ENCODE results near the gene REG4.

DNA sequence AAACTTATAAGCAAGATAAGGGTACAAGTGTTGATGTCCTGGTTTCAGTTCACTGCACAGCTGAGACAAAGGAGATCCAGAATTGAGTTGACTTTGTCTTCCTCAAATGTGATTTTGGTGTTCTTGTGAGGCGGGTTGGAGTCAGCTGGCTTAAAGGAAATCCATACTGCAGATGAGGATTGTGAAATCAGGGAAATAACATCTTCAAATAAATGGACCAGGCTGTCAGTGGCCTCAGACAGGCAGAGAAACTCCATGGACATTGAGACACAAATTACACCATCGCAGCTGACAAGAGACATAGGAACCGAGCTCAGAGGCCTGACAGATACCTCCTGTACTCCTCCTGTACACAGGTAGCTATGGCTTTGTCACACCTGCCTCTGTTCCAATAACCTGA is 27.0 kb upstream of the REG4 start:
- TF ChIP-seq, protein P1, sequence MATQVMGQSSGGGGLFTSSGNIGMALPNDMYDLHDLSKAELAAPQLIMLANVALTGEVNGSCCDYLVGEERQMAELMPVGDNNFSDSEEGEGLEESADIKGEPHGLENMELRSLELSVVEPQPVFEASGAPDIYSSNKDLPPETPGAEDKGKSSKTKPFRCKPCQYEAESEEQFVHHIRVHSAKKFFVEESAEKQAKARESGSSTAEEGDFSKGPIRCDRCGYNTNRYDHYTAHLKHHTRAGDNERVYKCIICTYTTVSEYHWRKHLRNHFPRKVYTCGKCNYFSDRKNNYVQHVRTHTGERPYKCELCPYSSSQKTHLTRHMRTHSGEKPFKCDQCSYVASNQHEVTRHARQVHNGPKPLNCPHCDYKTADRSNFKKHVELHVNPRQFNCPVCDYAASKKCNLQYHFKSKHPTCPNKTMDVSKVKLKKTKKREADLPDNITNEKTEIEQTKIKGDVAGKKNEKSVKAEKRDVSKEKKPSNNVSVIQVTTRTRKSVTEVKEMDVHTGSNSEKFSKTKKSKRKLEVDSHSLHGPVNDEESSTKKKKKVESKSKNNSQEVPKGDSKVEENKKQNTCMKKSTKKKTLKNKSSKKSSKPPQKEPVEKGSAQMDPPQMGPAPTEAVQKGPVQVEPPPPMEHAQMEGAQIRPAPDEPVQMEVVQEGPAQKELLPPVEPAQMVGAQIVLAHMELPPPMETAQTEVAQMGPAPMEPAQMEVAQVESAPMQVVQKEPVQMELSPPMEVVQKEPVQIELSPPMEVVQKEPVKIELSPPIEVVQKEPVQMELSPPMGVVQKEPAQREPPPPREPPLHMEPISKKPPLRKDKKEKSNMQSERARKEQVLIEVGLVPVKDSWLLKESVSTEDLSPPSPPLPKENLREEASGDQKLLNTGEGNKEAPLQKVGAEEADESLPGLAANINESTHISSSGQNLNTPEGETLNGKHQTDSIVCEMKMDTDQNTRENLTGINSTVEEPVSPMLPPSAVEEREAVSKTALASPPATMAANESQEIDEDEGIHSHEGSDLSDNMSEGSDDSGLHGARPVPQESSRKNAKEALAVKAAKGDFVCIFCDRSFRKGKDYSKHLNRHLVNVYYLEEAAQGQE (IDR thresholded peaks at IDR 0.05), result no peak
- TF ChIP-seq, protein P2, sequence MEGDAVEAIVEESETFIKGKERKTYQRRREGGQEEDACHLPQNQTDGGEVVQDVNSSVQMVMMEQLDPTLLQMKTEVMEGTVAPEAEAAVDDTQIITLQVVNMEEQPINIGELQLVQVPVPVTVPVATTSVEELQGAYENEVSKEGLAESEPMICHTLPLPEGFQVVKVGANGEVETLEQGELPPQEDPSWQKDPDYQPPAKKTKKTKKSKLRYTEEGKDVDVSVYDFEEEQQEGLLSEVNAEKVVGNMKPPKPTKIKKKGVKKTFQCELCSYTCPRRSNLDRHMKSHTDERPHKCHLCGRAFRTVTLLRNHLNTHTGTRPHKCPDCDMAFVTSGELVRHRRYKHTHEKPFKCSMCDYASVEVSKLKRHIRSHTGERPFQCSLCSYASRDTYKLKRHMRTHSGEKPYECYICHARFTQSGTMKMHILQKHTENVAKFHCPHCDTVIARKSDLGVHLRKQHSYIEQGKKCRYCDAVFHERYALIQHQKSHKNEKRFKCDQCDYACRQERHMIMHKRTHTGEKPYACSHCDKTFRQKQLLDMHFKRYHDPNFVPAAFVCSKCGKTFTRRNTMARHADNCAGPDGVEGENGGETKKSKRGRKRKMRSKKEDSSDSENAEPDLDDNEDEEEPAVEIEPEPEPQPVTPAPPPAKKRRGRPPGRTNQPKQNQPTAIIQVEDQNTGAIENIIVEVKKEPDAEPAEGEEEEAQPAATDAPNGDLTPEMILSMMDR (IDR thresholded peaks at IDR 0.05; ENCODE audit: low read depth, low read length, missing input control), result no peak
- no peak for TF ChIP-seq JUND (IDR thresholded peaks at IDR 0.05)
- TF ChIP-seq RAD21 (IDR thresholded peaks at IDR 0.05), result no peak
- TF ChIP-seq, protein P3, sequence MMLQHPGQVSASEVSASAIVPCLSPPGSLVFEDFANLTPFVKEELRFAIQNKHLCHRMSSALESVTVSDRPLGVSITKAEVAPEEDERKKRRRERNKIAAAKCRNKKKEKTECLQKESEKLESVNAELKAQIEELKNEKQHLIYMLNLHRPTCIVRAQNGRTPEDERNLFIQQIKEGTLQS (IDR thresholded peaks at IDR 0.05), result no peak
- TF ChIP-seq FOXA2 (IDR thresholded peaks at IDR 0.05), result no peak
- no peak for TF ChIP-seq GABPA (IDR thresholded peaks at IDR 0.05 in 1 of 2, conservative IDR thresholded peaks at IDR 0.05 in 1 of 2)
- TF ChIP-seq, protein P4, sequence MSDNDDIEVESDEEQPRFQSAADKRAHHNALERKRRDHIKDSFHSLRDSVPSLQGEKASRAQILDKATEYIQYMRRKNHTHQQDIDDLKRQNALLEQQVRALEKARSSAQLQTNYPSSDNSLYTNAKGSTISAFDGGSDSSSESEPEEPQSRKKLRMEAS (IDR thresholded peaks at IDR 0.05), result no peak
- TF ChIP-seq, protein P5, sequence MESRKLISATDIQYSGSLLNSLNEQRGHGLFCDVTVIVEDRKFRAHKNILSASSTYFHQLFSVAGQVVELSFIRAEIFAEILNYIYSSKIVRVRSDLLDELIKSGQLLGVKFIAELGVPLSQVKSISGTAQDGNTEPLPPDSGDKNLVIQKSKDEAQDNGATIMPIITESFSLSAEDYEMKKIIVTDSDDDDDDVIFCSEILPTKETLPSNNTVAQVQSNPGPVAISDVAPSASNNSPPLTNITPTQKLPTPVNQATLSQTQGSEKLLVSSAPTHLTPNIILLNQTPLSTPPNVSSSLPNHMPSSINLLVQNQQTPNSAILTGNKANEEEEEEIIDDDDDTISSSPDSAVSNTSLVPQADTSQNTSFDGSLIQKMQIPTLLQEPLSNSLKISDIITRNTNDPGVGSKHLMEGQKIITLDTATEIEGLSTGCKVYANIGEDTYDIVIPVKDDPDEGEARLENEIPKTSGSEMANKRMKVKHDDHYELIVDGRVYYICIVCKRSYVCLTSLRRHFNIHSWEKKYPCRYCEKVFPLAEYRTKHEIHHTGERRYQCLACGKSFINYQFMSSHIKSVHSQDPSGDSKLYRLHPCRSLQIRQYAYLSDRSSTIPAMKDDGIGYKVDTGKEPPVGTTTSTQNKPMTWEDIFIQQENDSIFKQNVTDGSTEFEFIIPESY (IDR thresholded peaks at IDR 0.05), result no peak
- no peak for TF ChIP-seq YY1 (IDR thresholded peaks at IDR 0.05)

Measured in liver (tissue), 3 donors.